GM12801 (cell line): Measurements from ENCODE around the gene LSM4.

Experiments used
- CTCF ChIP-seq: IDR thresholded peaks from one replicate; pipeline ENCODE4 v1.5.1; 2011; ENCODE audit warnings: control low read depth; ENCODE audit not compliant: insufficient read length; ENCODE audit errors: extremely low read depth

Gene LSM4

GRCh38 chr19:18336121-18336520, 13.2 kb upstream of the LSM4 start:
- TF ChIP-seq CTCF = no peak

- no peak for TF ChIP-seq CTCF
These were observed 10.8 kb upstream of the LSM4 start for GRCh38 chr19:18333680-18334079.

- TF ChIP-seq CTCF = no peak
These were observed 10.1 kb upstream of the LSM4 start for GRCh38 chr19:18332917-18333530.

GRCh38 chr19:18330868-18331267, 8.0 kb upstream of the LSM4 start:
- TF ChIP-seq CTCF = no peak

- no peak for TF ChIP-seq CTCF
These were observed 6.1 kb upstream of the LSM4 start for GRCh38 chr19:18329035-18329376.

GRCh38 chr19:18328340-18329034, 5.6 kb upstream of the LSM4 start:
- peak; percentile 7 for TF ChIP-seq CTCF

GRCh38 chr19:18326772-18327171, 3.9 kb upstream of the LSM4 start:
- no peak for TF ChIP-seq CTCF
